GM18951 (cell line): ENCODE results near the gene CD300LB.
"Not testable (repeated sequence)": the region's sequence is repeated elsewhere in the genome, so short reads cannot be mapped to it uniquely, and the experiment has no call there.

Source experiments
- POLR2A ChIP-seq: IDR thresholded peaks from 4 replicates; pipeline ENCODE4 v1.6.1; 2011; ENCODE audit warnings: mild to moderate bottlenecking; ENCODE audit not compliant: insufficient read length, insufficient read depth; ENCODE audit errors: extremely low read depth
- in situ Hi-C: fragments of 300-500 bp; cut with MboI; formaldehyde crosslinking; loops from one replicate; pipeline ENCODE4 v1.12.0; 2022; ENCODE audit warnings: low sequenced_read_pairs, mixed read lengths, inconsistent platforms; ENCODE audit not compliant: unreplicated experiment

CD300LB gene

DNA sequence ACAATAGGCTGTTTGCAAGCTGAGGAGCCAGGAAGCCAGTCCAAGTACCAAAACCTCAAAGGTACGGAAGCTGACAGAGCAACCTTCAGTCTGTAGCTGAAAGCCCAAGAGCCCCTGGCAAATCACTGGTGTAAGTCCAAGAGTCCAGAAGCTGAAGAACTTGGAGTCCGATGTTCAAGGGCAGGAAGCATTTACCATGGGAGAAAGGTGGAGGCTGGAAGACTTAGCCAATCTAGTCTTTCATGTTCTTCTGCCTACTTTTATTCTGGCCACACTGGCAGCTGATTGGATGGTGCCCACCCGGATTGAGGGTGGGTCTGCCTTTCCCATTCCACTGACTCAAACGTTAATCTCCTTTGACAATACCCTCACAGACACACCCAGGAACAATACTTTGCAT lies 15.3 kb downstream of the CD300LB start:
- in situ Hi-C loops = no loop called here
- no peak for TF ChIP-seq POLR2A

DNA sequence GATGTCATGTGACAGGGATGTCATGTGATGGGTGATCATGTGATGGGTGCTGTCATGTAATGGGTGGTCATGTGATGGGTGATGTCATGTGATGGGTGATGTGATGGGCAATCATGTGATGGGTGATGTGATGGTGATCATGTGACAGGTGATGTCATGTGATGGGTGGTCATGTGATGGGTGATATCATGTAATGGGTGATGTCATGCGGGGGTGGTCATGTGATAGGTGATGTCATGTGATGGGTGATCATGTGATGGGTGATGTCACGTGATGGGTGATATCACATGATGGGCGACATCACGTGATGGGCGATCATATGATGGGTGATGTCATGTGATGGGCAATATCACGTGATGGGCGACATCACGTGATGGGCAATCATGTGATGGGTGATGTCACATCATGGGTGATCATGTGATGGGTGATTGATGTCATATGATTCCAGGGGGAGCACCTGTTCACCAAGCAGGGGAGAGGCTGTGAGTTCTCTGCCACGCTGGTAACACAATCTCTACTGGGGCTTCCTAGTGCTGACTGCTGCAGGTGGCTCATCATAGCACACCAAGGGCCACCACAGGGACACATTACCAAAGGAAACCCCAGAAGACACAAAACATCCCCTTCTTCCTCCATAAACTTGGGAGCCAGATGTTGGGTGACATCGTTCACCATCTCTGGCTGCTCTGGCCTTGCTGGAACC lies 16.5 kb downstream of the CD300LB start:
- TF ChIP-seq POLR2A = no peak
- in situ Hi-C loops = no loop called here

DNA sequence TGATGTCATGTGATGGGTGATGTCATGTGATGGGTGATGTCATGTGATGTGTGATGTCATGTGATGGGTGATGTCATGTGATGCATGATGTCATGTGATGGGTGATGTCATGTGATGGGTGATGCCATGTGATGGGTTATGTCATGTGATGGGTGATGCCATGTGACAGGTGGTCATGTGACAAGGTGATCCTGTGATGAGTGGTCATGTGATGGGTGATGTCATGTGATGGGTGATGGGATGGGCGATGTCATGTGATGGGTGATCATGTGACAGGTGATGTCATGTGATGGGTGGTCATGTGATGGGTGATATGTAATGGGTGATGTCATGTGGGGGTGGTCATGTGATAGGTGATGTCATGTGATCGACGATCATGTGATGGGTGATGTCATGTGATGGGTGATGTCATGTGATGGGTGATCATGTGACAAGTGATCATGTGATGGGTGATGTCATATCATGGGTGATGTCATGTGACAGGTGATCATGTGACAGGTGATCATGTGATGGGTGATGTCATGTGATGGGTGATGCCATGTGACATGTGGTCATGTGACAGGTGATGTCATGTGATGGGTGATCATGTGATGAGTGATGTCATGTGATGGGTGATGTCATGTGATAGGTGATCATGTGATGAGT lies 17.2 kb downstream of the CD300LB start:
- in situ Hi-C loops = no loop called here
- TF ChIP-seq POLR2A = no peak

DNA sequence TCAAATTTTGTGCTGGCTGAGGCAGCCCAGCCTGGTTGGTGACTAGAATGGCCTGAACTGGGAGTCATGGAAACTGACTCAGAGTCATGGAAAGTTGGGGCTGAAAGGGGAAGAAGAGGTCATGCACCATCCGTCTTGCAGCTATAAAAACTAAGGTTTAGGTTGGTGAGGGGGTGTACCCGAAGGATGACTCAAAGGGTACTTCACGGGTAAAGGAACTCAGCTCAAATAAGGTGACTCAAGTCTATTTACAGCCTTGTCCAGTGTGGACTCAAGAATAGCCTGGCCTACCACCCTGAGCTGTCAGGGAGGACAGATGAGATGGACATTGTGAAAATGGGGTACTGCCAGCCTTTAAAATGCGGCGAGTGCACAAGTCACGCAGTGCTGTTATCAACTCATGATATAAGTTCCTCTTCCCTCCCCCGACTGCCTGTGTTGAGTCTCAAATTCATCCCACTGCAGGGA lies 18.6 kb downstream of the CD300LB start:
- no peak for TF ChIP-seq POLR2A
- in situ Hi-C loops = no loop called here

DNA sequence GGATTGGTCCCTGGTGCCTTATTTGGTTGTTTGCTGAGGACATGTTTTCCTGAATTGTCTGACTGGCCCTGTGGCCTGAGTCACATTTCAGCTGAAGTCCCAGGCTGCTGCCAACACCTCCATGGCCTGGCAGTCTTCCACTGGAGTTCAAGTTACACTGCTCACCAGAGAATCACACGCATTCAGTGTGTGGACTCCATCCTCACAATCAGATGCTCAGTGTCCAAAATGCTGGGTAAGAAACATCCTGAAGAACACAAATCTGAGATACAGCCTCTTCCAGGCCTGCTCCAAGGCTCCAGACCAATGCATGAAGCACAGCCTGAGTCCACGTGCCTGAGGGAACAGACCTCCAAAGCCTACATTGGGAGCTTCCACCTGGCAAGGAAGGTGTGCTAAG lies 19.2 kb downstream of the CD300LB start:
- TF ChIP-seq POLR2A = no peak
- in situ Hi-C loops = no loop called here

DNA sequence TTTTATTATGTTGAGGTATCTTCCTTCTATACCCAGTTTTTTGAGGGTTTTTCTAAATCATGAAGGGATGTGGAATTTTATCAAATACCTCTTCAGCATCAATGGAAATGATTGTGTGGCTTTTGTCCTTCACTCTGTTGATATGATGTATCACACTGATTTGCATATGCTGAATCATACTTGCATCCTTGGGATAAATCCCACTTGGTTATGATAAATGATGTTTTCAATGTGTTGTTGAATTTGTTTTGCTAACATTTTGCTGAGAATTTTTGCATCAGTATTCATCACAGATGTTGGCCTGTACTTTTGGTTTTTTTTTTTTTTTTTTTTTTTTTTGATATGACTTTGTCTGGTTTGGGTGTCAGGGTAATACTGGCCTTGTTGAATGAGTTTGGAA lies 23.1 kb downstream of the CD300LB start:
- in situ Hi-C loops = no loop called here
- no peak for TF ChIP-seq POLR2A

DNA sequence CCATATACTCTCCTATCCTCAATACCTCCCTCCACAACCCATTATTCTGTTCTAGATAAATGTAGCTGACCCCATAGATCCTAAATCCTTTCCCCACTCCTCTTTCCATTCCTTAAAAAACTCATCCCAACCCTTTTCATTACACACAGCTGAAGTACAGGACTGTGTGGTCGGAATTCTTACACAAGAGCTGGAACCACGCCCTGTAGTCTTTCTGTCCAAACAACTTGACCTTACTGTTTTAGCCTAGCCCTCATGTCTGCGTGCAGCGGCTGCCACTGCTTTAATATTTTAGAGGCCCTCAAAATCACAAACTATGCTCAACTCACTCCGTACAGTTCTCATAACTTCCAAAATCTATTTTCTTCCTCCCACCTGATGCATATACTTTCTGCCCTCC lies 27.3 kb downstream of the CD300LB start:
- in situ Hi-C loops = not testable (repeated sequence)

DNA sequence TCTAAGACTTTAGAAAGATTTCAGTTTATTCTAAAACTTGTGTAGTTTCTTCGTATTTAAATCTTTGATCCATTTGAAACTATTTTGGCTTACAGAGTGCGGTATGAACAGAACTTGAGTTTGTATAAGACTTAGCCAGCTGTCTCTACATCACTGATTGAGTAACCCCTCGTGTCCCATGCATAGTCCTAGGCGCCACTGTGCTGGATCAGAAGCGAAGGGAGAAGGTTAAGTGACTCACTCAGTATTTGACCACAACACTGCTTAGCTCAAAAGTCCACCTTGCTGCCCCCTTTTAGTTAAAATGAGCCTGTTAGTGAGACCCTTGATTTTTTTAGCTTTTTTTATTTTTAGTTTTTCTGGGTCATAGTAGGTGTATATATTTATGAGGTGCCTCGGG lies 28.4 kb downstream of the CD300LB start:
- in situ Hi-C loops = no loop called here
- TF ChIP-seq POLR2A = no peak

DNA sequence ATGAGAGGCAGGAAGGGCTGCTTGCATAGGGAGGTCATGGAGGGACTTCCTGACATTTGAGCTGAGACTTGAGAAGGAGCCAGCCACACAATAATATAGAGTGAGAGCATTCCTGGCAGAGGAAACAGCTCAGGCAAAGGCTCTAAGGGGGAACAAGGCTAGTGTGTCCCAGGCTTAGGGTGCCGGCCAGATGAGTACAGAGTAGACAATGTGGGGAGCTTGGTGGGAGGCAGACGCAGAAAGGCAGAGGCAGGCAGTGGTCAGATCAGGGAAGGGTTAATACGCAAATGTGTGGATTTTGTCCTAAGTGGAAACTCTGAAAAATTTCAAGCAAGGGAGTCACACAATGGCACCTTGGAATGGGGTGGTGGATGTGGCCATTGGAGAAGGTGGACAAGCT lies 31.3 kb downstream of the CD300LB start:
- TF ChIP-seq POLR2A = no peak
- in situ Hi-C loops = no loop called here

DNA sequence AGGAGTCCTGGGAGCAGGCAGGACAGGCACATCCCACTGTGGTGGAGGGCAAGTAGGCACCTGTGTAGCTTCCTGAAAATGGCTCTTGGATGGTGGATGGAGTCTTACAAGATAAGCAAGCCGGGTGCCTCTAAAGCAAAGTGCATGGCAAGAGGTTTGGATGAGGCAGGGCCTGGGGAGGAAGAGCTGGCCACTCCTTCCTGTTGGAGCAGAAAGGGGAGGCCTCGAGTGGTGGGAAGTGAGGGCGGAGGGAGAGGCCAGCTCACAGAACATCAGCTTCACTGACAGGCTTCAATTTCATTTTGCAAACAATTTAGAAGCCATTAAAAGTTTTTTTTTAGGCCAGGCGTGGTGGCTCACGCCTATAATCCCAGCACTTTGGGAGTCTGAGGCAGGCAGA lies 33.8 kb downstream of the CD300LB start:
- in situ Hi-C loops = no loop called here
- no peak for TF ChIP-seq POLR2A

DNA sequence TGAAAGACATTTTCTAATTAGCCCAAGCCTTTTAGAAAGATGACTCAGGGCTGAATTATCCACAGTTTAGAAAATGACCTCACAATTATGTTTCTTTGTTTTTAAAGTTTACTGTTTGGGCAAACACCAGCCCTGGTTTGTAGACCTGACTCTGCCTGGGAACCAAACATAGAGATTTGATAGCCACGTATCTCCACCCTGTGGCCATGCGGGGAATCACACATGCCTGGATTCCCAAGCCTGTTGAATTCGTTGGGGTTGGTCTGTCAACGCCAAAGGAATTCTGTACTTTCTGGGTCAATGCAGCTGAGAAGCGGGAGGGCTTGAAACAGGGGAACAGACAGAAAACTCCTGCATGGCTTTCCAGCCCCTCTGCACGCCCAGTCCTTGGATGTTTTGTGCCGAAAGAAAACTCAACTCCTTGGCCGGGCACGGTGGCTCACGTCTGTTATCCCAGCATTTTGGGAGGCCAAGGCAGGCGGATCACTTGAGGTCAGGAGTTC lies 37.9 kb downstream of the CD300LB start:
- no peak for TF ChIP-seq POLR2A
- in situ Hi-C loops = no loop called here

DNA sequence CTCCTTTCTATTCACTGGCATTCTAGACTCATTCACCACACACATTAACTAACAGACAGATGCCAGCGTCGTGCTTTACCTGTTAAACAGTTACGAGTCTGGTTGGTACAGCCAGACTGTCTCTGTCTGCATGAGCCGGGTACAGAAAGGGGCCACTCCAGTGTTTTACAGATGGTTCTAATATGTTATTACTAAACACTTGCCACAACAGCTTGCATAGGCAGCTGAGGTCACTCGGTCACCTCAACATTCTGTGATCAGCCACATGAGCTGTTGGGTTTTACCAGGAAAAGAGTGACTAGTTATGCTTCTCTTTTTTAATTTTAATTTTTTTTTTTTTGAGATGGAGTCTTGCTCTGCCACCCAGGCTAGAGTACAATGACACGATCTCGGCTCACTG lies 39.6 kb downstream of the CD300LB start:
- in situ Hi-C loops = no loop called here
- no peak for TF ChIP-seq POLR2A

DNA sequence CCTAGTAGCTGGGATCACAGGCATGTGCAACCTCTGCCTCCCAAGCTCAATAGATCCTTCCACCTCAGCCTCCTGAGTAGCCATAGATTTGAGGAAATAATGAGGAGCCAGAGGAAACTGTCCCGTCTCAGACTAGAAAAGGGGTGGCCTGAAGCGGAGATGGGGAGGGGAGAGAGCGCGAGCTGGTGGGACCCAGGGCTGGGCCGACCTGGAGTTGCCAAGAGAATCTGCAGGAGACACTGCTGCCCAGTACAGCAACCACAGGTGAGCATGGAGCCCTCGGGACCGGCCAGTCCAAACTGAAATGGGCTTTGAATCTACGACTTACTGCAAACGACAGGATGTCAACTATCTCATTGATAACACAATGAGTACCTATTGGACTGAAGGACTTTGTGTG lies 40.6 kb downstream of the CD300LB start:
- in situ Hi-C loops = no loop called here
- TF ChIP-seq POLR2A = no peak

DNA sequence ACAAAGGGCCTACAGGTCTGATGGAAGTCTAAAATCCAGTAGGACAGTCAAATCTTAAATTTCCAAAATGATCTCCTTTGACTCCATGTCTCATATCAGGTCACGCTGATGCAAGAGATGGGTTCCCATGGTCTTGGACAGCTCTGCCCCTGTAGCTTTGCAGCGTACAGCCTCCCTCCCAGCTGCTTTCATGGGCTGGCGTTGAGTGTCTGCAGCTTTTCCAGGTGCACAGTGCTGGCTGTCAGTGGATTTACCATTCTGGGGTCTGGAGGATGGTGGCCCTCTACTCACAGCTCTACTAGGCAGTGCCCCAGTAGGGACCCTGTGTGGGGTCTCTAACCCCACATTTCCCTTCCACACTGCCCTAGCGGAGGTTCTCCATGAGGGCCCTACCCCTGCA lies 43.0 kb downstream of the CD300LB start:
- in situ Hi-C loops = not testable (repeated sequence)

DNA sequence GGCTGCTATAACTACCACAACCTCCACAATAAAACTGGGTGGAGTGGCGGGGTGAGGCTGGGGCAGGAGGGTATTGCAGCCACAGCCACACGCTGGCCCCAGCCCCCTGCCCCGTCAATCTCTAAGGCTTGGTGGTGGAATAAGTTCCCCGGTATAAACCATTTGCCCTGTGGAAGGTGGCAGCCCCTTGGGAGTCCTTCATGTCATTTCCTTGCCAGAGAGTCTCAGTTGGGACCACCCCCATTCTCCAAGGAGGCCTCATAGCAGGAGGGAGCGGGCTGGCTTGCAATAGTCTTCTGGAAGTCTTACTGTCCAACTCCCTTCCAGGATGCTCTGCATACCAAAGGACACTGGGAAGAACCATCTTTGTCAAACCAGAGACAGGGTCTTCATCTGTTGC lies 45.4 kb downstream of the CD300LB start:
- in situ Hi-C loops = no loop called here

More for the DNA sequence above, 45.4 kb downstream of the CD300LB start:
- TF ChIP-seq POLR2A = no peak
